Measurements from ENCODE around the gene PARP11.

Gene PARP11

DNA sequence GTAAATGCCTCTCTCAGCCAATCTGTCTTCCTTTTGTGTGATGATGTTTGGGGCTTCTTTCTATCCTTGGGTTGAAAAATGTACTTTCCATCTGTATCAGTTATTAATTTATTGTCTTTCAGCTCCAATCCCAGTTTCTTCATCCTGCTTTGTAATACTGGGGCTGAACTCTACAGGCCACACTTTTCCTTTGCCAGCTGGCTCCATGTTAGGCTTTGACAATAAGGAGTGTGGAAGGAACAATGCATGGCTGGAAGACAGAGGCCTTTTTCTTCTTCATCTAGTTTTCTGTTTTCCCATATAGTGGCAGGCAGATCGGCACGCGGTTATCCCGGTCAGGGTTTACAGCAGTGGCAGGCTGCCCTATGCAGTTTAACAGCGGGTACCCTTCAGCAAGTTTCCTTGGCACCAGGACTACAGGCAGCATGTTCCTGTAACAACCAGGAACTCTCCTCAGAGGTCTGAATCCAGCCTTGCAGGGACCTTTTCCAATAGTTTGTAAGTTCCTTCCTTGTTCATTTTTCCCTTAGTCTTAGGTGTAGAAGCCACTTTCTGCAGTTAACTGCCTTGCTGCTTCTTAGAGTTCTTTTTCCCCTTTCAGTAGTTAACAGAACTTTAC, 81.8 kb downstream of the PARP11 start:
- H3K27ac ChIP-seq, result no peak overlapping the region
- no peak overlapping the region for H3K4me3 ChIP-seq

DNA sequence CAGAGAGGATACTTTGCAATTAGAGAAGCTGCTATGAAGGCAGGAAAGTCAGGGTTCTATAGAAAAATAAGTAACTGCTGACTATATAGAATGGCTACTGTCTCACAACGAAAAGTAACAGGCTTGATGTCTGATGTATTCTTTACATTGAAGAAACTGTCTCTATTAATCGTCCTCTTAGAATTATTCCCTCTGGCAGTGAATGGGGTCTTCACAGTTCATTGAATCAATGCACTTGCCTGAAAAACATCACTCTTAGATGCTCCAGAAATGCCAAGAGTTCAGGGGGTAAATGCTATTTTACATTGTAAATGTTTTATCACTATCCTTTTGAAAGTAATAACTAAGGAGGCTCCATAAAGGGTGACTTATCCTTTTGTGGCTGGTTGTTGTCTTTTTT, 82.6 kb downstream of the PARP11 start:
- no peak overlapping the region for H3K27ac ChIP-seq
- H3K4me3 ChIP-seq, result no peak overlapping the region

DNA sequence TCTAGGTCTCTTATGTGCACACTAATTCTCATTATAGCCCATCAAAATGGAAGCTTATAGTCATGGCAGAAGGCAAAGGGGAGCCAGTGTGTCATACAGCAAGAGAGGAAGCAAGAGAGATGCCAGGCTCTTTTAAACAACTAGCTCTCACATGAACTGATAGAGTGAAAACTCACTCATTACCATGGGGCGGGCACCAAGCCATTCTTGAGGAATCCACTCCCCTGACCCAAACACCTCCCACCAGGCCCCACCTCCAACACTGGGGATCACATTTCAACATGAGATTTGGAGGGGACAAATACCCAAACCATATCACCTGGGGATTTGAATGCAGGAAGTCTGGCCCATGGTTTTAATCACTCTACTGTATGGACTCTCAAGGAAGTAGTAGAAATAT, 83.4 kb downstream of the PARP11 start:
- Histone ChIP-seq H3K27ac (no peak overlapping the region), H3K4me3 (no peak overlapping the region)

DNA sequence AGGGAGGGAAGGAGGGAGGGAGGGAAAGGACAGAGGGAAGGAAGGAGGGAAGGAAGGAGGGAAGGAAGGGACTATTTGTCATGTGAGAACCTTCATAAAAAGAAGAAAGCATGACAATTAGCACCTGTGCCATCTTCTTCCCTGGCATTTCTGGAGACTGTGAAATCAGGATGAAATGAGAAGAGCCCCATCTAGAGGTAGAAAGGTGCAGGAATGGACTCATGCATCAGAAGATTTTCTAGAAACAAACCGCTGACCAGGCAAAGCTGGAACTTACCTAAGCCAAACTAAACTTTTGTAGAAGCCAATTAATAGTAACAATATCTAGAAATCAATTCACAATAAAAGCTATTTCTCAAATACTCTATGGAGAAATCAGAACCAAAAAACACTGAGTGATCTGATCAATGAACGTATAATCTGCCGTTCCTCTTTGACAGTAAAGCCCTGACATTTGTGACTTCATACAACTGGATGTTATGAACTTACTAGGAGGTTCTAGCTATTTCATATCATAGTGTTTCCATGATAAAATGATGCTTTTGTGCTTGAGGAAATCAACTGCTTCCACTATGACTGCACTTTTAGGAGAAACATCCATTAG, 95.9 kb downstream of the PARP11 start:
- H3K4me3 ChIP-seq, result no peak overlapping the region

DNA sequence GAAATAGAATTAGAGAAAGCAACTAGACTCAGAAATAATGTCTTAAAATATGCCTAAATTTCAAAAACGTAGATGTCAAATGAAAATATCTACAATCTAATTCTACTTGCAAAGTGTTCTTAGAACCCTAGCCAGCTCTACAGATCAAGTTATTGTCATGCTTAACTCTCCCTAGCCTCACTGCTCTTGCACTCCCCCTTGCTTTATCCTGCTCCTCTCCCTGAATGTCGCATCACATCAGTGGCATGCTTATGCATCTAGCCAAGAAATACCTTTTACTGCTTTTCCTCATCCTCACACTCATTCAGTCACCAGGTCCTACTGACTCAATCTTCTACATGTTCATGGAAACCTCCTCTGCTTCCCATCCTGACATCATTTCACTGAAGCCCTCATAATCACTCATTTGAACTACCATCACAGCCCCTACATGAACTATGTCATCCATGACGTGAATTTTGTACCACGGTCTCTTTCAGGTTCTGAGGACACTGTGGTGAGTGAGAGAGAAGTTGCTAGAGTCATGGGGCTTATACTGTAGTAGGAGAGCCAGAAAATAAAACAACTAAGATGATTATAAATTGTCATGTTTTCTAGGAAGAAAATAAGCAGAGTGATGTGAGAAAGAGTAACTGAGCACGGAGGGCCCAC, 97.7 kb downstream of the PARP11 start:
- no peak overlapping the region for H3K4me3 ChIP-seq
- H3K27ac ChIP-seq, result no peak overlapping the region

More for the DNA sequence above, 95.9 kb downstream of the PARP11 start:
- no peak overlapping the region for H3K27ac ChIP-seq

DNA sequence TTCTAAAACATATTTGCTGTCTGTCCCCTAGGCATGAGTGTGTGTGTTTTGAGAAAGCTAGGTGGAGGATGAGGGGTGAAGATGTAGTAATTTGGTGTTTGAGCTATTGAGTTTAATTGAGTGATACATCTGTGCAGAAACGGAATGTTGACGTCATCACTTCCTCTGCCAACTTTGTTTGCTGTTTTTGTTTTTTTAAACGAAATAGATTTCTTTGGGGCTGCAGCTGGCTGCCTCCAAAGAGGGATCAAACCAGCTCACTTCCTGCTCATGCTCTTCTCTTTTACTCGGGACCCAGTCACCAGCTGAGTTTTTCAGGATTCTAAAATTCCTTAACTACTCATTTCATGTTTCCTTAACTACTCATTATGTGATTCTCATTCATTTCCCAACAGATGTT, 100.8 kb downstream of the PARP11 start:
- no peak overlapping the region for H3K27ac ChIP-seq
- no peak overlapping the region for H3K4me3 ChIP-seq

DNA sequence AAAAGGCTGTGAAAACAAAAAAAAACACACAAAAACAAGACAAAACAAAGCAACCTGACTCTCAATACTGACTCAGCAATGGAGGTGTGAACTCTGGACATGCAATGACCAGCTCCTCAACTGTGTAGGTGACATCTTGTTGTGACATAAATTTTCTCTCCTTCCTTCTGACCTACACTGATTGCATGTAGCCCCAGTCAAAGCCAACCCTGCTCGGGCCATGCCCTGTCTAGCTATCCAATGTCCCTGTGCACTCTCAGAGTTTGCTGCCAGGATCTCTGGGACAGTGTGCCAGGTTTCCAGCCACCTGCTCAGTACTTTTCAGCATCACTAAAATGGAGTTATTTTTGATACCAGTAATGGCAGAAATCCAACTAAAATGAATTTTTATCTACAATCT, 101.3 kb downstream of the PARP11 start:
- Histone ChIP-seq H3K4me3 (no peak overlapping the region), H3K27ac (no peak overlapping the region)

DNA sequence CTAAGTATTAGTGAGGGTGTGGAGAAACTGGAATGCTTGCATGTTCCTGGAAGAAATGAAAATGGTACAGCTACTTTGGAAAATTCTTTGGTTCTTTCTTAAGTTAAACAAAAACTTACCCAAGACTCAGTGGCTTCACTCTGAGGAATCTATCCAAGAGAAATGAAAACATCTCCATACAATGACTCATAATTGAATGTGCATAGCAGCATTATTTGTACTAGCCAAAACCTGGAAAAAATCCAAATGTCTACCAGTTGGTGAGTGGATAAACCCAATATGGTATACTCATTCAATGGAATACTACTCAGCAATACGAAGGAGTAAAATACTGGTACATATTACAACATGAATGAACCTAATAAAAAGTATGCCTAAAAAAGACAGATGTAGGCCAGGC, 102.3 kb downstream of the PARP11 start:
- H3K27ac ChIP-seq, result no peak overlapping the region

DNA sequence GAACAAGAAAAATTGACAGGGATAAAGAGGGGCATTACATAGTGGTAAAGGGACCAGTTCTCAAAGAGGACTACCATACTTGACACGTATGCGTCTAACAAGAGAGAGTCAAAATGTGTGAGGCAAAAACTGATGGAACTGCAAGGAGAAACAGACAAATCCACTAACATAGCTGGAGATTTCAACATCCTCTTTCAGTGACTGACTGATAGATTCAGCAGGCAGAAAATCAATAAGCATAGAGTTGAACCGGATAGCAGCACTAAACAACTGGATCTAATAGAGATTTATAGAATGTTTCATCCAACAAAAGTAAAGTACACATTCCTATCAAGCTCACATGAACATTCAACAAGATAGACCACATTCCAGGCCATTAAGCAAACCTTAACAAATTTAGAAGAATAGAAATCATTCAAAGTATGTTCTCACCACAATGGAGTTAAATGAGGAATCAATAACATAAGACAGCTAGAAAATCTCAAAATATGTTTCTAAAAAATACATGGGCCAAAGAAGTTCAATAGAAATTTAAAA, 104.2 kb downstream of the PARP11 start:
- Histone ChIP-seq H3K4me3 (no peak overlapping the region), H3K27ac (no peak overlapping the region)

More for the DNA sequence above, 102.3 kb downstream of the PARP11 start:
- no peak overlapping the region for H3K4me3 ChIP-seq

DNA sequence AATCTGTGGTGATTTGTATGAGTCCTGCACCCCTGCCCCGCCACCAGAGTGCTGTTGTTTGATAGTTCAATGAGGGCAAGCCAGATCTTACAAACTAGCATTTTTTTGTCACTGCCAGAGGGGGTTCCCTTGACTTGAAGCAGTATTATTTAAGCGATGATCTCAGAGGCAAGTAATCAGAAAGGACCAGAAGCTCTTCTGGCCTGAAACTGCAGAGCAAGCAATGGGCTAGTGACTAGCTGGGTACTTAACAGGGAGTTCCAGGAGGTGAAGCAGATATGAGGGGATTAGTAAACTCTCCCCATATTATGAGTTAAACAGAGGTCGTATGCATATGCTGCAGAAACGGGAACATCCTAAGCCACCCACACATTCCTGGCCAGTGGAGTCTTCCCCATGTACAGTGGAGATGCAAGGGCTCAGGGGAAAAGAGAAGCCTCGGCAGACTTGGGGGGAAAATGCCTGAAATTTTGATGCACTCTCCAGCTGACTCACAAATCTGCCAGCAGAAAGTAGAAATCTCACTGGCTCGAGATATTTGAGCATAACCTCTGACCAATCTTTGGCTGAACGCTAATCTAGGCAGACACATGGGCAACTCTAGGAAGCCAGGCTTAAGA, 112.0 kb downstream of the PARP11 start:
- Histone ChIP-seq H3K27ac (no peak overlapping the region), H3K4me3 (no peak overlapping the region)

DNA sequence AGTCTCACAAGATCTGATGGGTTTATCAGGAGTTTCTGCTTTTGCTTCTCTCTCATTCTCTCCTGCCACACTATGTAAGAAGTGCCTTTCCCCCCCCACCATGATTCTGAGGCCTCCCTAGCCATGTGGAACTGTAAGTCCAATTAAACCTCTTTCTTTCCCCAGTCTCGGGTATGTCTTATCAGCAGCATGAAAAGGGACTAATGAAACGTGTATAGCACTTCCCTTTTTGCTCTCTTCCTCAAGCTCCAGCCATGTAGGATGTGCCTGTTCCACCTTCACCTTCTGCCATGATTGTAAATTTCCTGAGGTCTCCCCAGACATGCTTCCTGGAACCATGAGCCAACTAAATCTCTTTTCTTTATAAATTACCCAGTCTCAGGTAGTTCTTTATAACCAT, 113.3 kb downstream of the PARP11 start:
- H3K4me3 ChIP-seq, result no peak overlapping the region
- no peak overlapping the region for H3K27ac ChIP-seq
